ENCODE data around the gene TTC39B. TPM values are rescaled to one million over a fixed set of nuclear protein-coding genes. Genes with fewer than 3 reads are reported as not detected.

The TTC39B gene
- total RNA-seq, 1 experiment from 2014 or later = 0.04 TPM

- Histone ChIP-seq H3K36me3 (ENCODE audit: insufficient read depth, low read length) (no peaks in the 10 kb centered on the region), H3K4me3 (ENCODE audit: low read length) (no peak overlapping the region), H4K20me1 (ENCODE audit: insufficient read depth, low read depth, low read length) (no peaks in the 10 kb centered on the region), H3K9me3 (ENCODE audit: low read length) (no peaks in the 10 kb centered on the region), H3K27ac (ENCODE audit: low read length) (no peak overlapping the region), H3K9ac (ENCODE audit: low read length) (no peak overlapping the region), H3K4me1 (ENCODE audit: low read length) (no peaks in the 10 kb centered on the region), H3K79me2 (ENCODE audit: low read length) (no peaks in the 10 kb centered on the region), H2AFZ (ENCODE audit: low read length) (no peak overlapping the region), H3K9me2 (replicated peaks; ENCODE audit: insufficient read depth, low read length) (no peaks in the 10 kb centered on the region), H3K27me3 (ENCODE audit: low read length) (no peaks in the 10 kb centered on the region; the same call in 1 of the 2 replicates), H3K4me2 (ENCODE audit: low read depth, low read length, poor library complexity, severe bottlenecking) (no peak overlapping the region)
- no peak for DNase-seq
Observed at GRCh38 chr9:15116130-15116580, 190.9 kb downstream of the TTC39B start.

DNA sequence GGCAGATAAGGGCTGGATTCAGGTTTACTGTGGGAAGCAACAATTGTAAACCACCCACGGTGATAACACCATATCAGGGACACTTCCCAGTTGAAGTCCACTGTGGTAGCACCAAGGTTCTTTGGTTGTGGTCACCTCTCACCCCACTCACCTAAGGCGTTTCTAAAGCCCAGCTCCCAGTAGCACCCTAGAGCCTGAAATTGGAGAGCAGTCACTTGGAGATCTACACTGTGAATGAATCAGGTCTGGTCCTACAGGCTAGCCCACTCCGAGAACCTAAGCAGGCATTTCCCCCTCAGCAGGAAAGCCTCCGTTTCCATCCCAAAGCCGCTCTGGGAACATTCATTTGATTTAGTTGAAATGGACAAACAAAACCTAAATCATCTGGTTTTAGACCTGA, 191.3 kb downstream of the TTC39B start:
- no peaks in the 10 kb centered on the region; the same call in 1 of the 2 replicates for H3K27me3 ChIP-seq (ENCODE audit: low read length)
- H3K79me2 ChIP-seq (ENCODE audit: low read length) = no peaks in the 10 kb centered on the region
- no peaks in the 10 kb centered on the region for H3K36me3 ChIP-seq (ENCODE audit: insufficient read depth, low read length)
- H2AFZ ChIP-seq (ENCODE audit: low read length) = no peak overlapping the region
- no peaks in the 10 kb centered on the region for H3K9me2 ChIP-seq (replicated peaks; ENCODE audit: insufficient read depth, low read length)
- DNase-seq = no peak
- no peak overlapping the region for H3K4me2 ChIP-seq (ENCODE audit: low read depth, low read length, poor library complexity, severe bottlenecking)
- H3K9ac ChIP-seq (ENCODE audit: low read length) = no peak overlapping the region
- no peaks in the 10 kb centered on the region for H3K4me1 ChIP-seq (ENCODE audit: low read length)
- H3K27ac ChIP-seq (ENCODE audit: low read length) = no peak overlapping the region
- no peaks in the 10 kb centered on the region for H4K20me1 ChIP-seq (ENCODE audit: insufficient read depth, low read depth, low read length)
- H3K4me3 ChIP-seq (ENCODE audit: low read length) = no peak overlapping the region
- H3K9me3 ChIP-seq (ENCODE audit: low read length) = no peaks in the 10 kb centered on the region

GRCh38 chr9:15115041-15115440, 192.0 kb downstream of the TTC39B start:
- no peak for DNase-seq
- Histone ChIP-seq H3K79me2 (ENCODE audit: low read length) (no peaks in the 10 kb centered on the region), H3K27ac (ENCODE audit: low read length) (no peak overlapping the region), H4K20me1 (ENCODE audit: insufficient read depth, low read depth, low read length) (no peaks in the 10 kb centered on the region), H3K4me3 (ENCODE audit: low read length) (no peak overlapping the region), H3K36me3 (ENCODE audit: insufficient read depth, low read length) (no peaks in the 10 kb centered on the region), H3K9me2 (replicated peaks; ENCODE audit: insufficient read depth, low read length) (no peaks in the 10 kb centered on the region), H3K9me3 (ENCODE audit: low read length) (no peaks in the 10 kb centered on the region), H3K4me2 (ENCODE audit: low read depth, low read length, poor library complexity, severe bottlenecking) (no peak overlapping the region), H3K27me3 (ENCODE audit: low read length) (no peaks in the 10 kb centered on the region; the same call in 1 of the 2 replicates), H3K9ac (ENCODE audit: low read length) (no peak overlapping the region), H3K4me1 (ENCODE audit: low read length) (no peaks in the 10 kb centered on the region), H2AFZ (ENCODE audit: low read length) (no peak overlapping the region)

Small RNAs within 50 kb of the gene (small RNA-seq; reads per million reads assigned to genes)
- not detected for gene RNU6-559P

Other genes with a start within 250 kb of the TTC39B start
- 53.4 and 63.0 TPM in 2 replicates for gene SNAPC3, start 115.7 kb upstream of the TTC39B start, total RNA-seq (2014; rRNA removed; shearing (Covaris generic); ENCODE audit: low replicate concordance)
- 88.9 and 118 TPM in 2 replicates for gene PSIP1, start 203.8 kb upstream of the TTC39B start, total RNA-seq (2014; rRNA removed; shearing (Covaris generic); ENCODE audit: low replicate concordance)
- 2.7 and 3.1 TPM in 2 replicates for gene CCDC171, start 245.8 kb upstream of the TTC39B start, total RNA-seq (2014; rRNA removed; shearing (Covaris generic); ENCODE audit: low replicate concordance)

Data from Karpas-422 (cell line).